Measurements from ENCODE around the gene HPN.

The HPN gene

GRCh38 chr19:35105047-35105410, 63.5 kb downstream of the HPN start:
- H3K4me2 ChIP-seq: no peak overlapping the region
- peaks cover 0 to 11% (median 9%) of the 10 kb centered on the region in 11 experiments; a peak in 8 of 22 replicates for H3K9me3 ChIP-seq (replicated peaks in 1 of 11)
- H3K9ac ChIP-seq: no peak overlapping the region
- H3K4me3 ChIP-seq: no peak overlapping the region
- TF ChIP-seq Cebpa-rat (IDR thresholded peaks at IDR 0.05): no peak
- H4K20me1 ChIP-seq: no peaks in the 10 kb centered on the region
- H3K27me3 ChIP-seq: no peaks in the 10 kb centered on the region
- peaks cover 0 to 14% (median 5%) of the 10 kb centered on the region in 10 experiments; a peak in 7 of 20 replicates for H3K4me1 ChIP-seq
- H3K36me3 ChIP-seq: no peaks in the 10 kb centered on the region
- H3K27ac ChIP-seq: no peak overlapping the region

GRCh38 chr19:35105411-35106290, 64.1 kb downstream of the HPN start:
- Histone ChIP-seq H3K9ac (no peak overlapping the region), H3K4me2 (no peak overlapping the region), H3K27ac (no peak overlapping the region), H3K4me3 (no peak overlapping the region), H3K36me3 (no peaks in the 10 kb centered on the region), H3K4me1 (peaks cover 0 to 14% (median 5%) of the 10 kb centered on the region in 10 experiments; a peak in 7 of 20 replicates), H3K27me3 (no peaks in the 10 kb centered on the region), H4K20me1 (no peaks in the 10 kb centered on the region), H3K9me3 (replicated peaks in 1 of 11) (peaks cover 0 to 11% (median 9%) of the 10 kb centered on the region in 11 experiments; a peak in 8 of 22 replicates)
- TF ChIP-seq Cebpa-rat (IDR thresholded peaks at IDR 0.05): no peak

- no peak overlapping the region for H3K4me2 ChIP-seq
- no peaks in the 10 kb centered on the region for H3K27me3 ChIP-seq
- no peaks in the 10 kb centered on the region for H3K36me3 ChIP-seq
- H3K27ac ChIP-seq: no peak overlapping the region
- no peak overlapping the region for H3K4me3 ChIP-seq
- H3K4me1 ChIP-seq: peaks cover 0 to 18% (median 5%) of the 10 kb centered on the region in 10 experiments; a peak in 7 of 20 replicates
- TF ChIP-seq Cebpa-rat (IDR thresholded peaks at IDR 0.05): no peak
- H3K9me3 ChIP-seq (replicated peaks in 1 of 11): peaks cover 0 to 11% (median 9%) of the 10 kb centered on the region in 11 experiments; a peak in 8 of 22 replicates
- H4K20me1 ChIP-seq: no peaks in the 10 kb centered on the region
- H3K9ac ChIP-seq: no peak overlapping the region
These were observed 64.7 kb downstream of the HPN start for GRCh38 chr19:35106291-35106583.

GRCh38 chr19:35106898-35107541, 65.5 kb downstream of the HPN start:
- H3K9me3 ChIP-seq (replicated peaks in 1 of 11): peaks cover 0 to 11% (median 9%) of the 10 kb centered on the region in 11 experiments; a peak in 8 of 22 replicates
- no peak overlapping the region for H3K4me3 ChIP-seq
- peaks cover 0 to 18% (median 5%) of the 10 kb centered on the region in 10 experiments; a peak in 7 of 20 replicates for H3K4me1 ChIP-seq
- no peaks in the 10 kb centered on the region for H3K36me3 ChIP-seq
- no peak overlapping the region for H3K9ac ChIP-seq
- peak overlapping the region in 3 of 11 experiments; percentile 33 to 52 (median 50); a peak in 1 of 22 replicates for H3K4me2 ChIP-seq
- H4K20me1 ChIP-seq: no peaks in the 10 kb centered on the region
- TF ChIP-seq Cebpa-rat (IDR thresholded peaks at IDR 0.05): no peak
- no peak overlapping the region for H3K27ac ChIP-seq
- no peaks in the 10 kb centered on the region for H3K27me3 ChIP-seq

- no peak for TF ChIP-seq Cebpa-rat (IDR thresholded peaks at IDR 0.05)
- Histone ChIP-seq H3K27me3 (no peaks in the 10 kb centered on the region), H3K9me3 (replicated peaks in 1 of 11) (peaks cover 0 to 11% (median 9%) of the 10 kb centered on the region in 11 experiments; a peak in 8 of 22 replicates), H3K36me3 (no peaks in the 10 kb centered on the region), H3K4me3 (no peak overlapping the region), H3K9ac (no peak overlapping the region), H3K27ac (no peak overlapping the region), H4K20me1 (no peaks in the 10 kb centered on the region), H3K4me2 (peak overlapping the region in 3 of 11 experiments; percentile 33 to 52 (median 50); a peak in 3 of 22 replicates), H3K4me1 (peaks cover 0 to 18% (median 5%) of the 10 kb centered on the region in 10 experiments; a peak in 7 of 20 replicates)
These were observed 66.0 kb downstream of the HPN start for GRCh38 chr19:35107545-35107944.

- Histone ChIP-seq H3K27ac (no peak overlapping the region), H3K36me3 (no peaks in the 10 kb centered on the region), H3K4me2 (no peak overlapping the region), H3K4me1 (peaks cover 0 to 18% (median 5%) of the 10 kb centered on the region in 10 experiments; a peak in 7 of 20 replicates), H3K27me3 (no peaks in the 10 kb centered on the region), H3K4me3 (no peak overlapping the region), H3K9me3 (replicated peaks in 1 of 11) (peaks cover 0 to 11% (median 9%) of the 10 kb centered on the region in 11 experiments; a peak in 8 of 22 replicates), H4K20me1 (no peaks in the 10 kb centered on the region), H3K9ac (no peak overlapping the region)
- no peak for TF ChIP-seq Cebpa-rat (IDR thresholded peaks at IDR 0.05)
These were observed 67.2 kb downstream of the HPN start for GRCh38 chr19:35108730-35109129.

GRCh38 chr19:35109395-35110112, 68.0 kb downstream of the HPN start:
- H3K4me1 ChIP-seq: peaks cover 0 to 23% (median 7%) of the 10 kb centered on the region in 10 experiments; a peak in 16 of 20 replicates
- H3K36me3 ChIP-seq: no peaks in the 10 kb centered on the region
- no peak overlapping the region for H3K9ac ChIP-seq
- no peaks in the 10 kb centered on the region for H4K20me1 ChIP-seq
- H3K27me3 ChIP-seq: no peaks in the 10 kb centered on the region
- H3K9me3 ChIP-seq (replicated peaks in 1 of 11): peaks cover 0 to 11% (median 9%) of the 10 kb centered on the region in 11 experiments; a peak in 8 of 22 replicates
- peak overlapping the region in 2 of 11 experiments; percentile 8 to 14; a peak in 1 of 22 replicates for H3K4me2 ChIP-seq
- H3K4me3 ChIP-seq: no peak overlapping the region
- no peak for TF ChIP-seq Cebpa-rat (IDR thresholded peaks at IDR 0.05)
- H3K27ac ChIP-seq: no peak overlapping the region

GRCh38 chr19:35110974-35111373, 69.5 kb downstream of the HPN start:
- Histone ChIP-seq H3K27me3 (no peaks in the 10 kb centered on the region), H3K4me3 (no peak overlapping the region), H3K9ac (no peak overlapping the region), H3K36me3 (no peaks in the 10 kb centered on the region), H3K4me2 (peak overlapping the region in 3 of 11 experiments; percentile 10 to 43 (median 13); a peak in 2 of 22 replicates), H4K20me1 (no peaks in the 10 kb centered on the region), H3K9me3 (replicated peaks in 1 of 11) (peaks cover 0 to 9% (median 6%) of the 10 kb centered on the region in 11 experiments; a peak in 8 of 22 replicates), H3K4me1 (peaks cover 3 to 30% (median 14%) of the 10 kb centered on the region in 10 experiments; a peak in 18 of 20 replicates), H3K27ac (no peak overlapping the region)
- TF ChIP-seq Cebpa-rat (IDR thresholded peaks at IDR 0.05): no peak

All from BLaER1 treated with 17β-estradiol and CSF1 and Interleukin-3, amounts not matched to agents 10 nM and 100 nM (cell line).